HG03342 (cell line): ENCODE measurements around the gene ADTRP.

Source experiments
- ATAC-seq: cut with Tn5 transposase; IDR thresholded peaks from one replicate; pipeline ENCODE4 v1.9.1; 2021; ENCODE audit warnings: mild to moderate bottlenecking, moderate library complexity; ENCODE audit not compliant: unreplicated experiment

ADTRP gene

DNA sequence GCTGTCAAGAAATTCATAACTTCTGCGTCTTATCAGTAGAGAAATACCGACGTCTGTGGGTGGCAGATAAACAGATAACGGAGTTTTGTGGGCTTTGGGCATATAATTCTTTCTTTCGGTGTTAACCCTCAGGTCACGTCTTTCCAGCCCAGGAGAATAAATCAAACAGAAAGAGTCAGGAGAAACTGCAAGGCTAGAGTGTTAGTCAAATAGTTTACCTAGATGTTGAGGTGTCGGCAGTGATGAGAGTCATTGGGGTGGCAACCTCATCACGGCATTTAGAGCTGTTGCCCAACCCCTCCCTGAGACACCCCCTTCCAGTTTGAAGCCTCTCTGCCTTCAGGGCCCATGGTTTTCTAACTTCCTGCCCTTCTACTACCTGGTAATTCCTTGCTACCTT lies 49.5 kb downstream of the ADTRP start:
- ATAC-seq = no peak

DNA sequence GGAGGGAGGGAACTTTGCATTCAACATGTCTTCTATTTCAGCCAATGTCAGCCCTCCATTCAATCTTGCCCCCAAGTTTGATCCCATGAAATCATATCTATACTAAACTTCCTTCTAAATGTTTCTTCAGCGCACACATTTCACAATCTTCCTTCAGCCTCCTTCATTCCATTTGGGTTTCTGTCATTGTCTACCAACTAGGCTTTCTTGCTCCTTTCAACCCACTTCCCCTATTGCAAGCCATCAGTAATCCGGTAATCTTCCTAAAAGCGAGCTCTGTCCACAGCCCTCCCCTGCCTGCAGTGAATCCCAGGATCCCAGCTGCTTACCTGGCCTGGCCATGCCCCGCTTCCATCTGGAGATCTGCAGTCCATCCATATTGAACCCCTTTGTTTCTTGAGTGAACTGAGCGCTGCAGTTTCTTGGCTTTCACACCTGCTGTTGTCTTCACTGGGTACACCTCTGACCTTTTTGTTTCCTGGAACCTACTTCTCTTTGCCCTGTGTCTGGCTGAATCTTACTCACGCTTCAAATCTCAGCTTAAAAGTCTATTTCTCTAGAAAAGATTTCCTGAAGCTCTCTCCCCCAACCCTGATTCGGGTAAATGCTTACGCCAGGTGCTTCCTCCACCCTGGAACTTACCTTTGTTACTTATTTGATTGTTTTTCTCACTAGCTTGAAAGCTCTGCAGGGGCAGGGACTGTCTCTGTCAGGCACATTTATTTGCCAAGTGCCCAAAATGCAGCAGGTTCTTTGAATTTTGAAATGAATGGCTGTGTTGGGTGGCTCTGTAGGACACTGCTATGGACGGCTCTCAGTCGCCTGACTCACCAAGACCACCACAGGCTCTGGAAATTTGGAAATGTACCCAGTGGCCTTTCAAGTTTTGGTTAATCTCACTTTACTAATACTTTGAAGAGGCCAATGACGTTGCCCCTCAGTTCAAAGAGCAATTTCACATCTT lies 50.3 kb downstream of the ADTRP start:
- no peak for ATAC-seq

GRCh38 chr6:11727346-11727997 lies 51.1 kb downstream of the ADTRP start:
- ATAC-seq = no peak

DNA sequence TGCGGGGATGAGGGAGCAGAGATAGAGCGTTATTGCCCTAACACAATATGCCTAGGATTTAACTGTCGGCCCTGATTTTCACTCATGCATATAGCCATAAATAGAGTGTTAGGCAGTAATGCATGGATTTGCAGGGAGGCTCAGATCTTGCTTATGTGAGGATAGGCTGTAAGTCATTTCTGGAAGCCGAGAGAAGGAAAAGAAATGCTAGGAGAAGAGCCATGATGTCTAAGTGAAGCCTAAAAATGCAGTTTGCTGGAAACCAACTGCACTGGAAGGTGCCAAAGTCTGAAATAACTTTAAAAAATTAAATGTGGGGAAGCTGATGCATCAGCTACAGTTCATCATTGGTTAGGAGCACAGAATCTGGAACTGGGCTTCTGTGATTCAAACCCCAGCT lies 54.3 kb downstream of the ADTRP start:
- ATAC-seq = no peak

DNA sequence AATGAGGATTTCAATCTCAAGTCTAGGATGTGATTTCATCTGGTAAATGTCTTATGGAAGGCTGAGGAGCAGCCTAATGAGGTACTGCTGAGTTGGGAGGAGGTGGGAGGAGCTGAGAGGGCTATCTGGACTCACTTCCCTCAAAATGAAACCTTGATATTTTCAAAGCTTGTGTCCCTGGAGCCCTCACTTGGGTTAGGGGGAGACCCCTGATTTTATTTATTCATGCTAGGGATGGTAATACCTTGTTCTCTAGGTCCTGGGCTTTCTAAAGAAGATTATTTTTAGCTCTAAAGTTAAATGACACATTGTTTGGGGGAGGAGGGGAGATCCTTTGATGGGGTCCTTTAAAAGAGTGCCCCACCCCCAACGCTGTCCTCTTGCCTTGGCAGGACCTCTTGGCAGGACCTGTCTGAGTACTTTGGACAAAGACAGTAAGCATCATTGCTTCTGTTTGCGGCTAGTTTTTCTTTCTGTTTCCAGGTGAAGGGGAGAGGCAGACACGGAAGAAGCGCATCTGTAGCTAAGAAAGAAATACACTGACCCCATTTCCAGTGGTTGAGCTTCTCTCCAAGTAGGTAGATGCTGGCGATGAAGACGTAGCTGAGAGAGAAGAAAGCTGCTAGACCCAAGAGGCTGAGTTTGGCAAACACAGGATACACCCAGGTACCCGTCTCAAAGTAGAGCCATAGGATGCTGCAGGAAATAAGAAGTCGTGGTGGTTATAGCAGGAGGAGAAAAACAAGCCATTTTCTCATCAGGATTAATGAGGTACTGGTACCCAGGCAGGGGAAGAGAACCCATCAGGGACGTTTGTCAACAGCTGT lies 55.6 kb downstream of the ADTRP start:
- no peak for ATAC-seq

DNA sequence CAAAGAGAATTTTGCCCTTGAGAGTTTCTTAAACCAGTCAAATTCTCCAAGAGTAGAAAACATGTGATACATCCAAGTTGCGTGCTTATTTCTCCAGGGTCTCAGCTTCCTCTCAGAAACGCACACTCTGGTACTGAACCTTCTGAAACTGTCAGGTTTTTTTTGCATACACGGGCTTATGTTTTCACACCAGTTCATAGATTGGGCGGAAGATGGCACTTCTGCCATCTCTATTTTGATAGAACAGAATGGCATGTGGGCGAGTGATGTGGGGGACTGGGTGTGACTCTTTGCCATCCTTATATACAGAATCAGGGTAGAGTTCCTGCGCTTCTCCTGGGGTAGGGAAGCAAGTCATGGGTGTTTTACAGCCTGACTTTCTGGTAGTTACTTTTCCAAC lies 56.4 kb downstream of the ADTRP start:
- no peak for ATAC-seq

DNA sequence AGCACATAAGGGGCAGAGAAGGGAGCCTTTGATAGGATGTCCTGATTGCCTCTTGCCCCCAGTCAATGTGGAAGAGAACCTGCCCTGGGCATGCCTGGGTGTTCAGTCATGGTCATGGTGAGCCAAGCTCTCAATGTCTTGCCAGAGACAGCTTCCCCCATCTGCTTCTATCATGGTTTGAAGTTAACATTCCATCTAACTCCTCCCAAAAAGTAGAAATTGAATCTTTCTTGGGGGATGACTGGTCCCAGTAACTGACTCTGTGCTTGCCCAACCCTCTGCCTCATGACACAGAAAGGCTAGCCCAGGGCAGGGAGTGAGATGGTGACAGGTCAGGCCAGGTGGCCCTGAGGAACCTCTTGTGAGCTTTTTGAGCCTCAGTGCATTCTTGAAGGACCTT lies 60.1 kb downstream of the ADTRP start:
- ATAC-seq = no peak

- ATAC-seq = no peak
These were observed 60.6 kb downstream of the ADTRP start for GRCh38 chr6:11718031-11718430.

GRCh38 chr6:11714798-11715285 lies 63.8 kb downstream of the ADTRP start:
- ATAC-seq = no peak

- ATAC-seq = no peak
These were observed 64.3 kb downstream of the ADTRP start for GRCh38 chr6:11714116-11714797.

DNA sequence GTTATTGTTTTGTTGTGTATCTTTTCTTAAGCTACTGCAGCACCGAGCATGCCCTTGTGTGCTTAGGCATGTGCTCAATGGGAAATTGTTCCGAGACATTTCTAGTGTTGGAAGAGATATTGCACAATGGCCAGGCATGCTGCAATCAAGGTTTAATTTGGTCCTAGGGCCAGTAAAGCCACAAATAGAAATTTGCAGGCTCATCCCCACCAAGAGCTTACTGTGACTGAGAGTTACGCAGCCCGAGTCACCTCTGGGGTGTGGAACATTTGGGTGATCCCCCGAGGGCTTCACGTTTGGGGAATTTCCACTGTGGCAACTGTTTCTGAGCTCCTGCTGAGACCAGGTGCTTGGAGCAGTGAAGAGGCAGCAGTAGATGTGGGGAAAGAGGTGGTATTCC lies 65.8 kb downstream of the ADTRP start:
- ATAC-seq = no peak

DNA sequence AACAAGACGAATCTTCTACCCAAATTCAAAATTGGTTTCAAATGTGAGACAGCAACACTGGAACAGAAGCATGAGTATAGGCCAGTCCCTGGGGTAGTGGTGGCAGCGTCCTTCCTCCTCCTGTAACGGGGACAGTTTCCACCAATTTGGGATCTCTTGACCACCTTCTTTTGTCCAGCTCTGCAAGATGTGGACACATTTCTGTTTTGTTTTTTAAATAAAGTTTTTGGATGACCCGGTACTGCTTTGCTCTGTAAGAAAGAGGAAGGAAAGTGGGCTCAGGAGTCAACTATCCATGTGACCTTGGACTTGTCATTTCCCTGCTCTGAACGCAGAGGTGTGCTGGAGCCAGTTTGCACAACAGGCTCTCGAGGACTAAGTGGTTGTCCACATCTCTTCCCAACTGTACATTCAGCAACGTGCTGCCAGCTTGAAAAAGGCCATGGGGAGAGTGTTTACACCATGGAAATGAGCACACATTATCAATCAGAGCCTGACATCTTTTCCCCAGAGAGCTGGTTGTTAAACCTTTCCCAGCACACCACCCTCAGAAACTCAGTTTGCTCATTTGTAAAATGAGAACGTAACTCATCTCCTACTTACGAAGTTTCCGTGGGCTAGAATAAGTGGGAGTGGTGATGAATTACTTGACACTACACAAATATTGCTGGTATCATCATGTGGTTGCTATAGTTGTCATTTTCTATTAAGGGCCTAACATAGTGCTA lies 66.5 kb downstream of the ADTRP start:
- ATAC-seq = no peak

DNA sequence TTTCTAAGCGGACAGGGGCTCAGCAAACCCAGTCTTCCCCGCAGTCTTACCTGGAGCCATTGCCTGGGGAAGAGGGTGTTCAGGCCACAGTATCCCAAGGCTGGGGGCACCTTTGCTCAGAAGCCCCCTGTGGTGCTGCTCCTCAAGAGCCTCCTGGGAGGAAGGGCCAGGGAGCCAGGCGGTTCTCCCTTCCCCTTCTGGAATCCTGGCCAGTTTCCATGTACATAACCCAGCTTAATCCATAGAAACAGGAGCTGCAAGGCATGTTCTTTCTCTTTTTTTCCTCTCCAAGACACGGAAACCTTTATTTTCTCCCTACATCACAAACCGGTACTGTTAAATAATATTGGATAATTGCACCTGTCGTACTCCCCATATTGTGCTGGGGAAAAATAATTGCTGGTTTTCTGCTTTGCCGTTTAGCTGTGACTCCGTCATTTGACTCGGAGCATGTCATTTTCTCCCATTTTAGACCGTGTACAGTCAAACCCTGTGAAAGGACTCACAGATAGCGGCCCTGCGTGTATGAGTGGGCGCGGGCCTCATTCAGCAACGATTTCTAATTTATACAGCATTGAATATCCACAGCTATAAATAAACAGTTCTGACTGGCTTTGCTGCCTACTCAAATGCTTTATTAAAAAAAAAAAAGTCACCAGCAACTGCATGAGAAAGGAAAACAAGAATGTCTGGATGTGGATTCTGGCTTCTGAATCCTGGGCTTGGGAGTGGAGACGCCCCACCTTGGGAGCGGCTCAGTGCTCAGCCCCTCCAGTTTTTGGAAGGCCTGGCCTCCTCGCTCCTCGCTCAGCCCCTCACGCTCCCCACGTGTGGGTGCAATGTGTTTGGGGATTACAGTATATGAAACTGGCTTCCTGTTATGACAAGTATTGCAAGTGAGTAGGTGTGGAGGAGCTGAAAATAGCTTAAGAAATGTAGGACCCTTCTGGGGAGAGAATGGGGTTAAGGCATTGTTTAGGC lies 67.3 kb downstream of the ADTRP start:
- ATAC-seq = no peak

DNA sequence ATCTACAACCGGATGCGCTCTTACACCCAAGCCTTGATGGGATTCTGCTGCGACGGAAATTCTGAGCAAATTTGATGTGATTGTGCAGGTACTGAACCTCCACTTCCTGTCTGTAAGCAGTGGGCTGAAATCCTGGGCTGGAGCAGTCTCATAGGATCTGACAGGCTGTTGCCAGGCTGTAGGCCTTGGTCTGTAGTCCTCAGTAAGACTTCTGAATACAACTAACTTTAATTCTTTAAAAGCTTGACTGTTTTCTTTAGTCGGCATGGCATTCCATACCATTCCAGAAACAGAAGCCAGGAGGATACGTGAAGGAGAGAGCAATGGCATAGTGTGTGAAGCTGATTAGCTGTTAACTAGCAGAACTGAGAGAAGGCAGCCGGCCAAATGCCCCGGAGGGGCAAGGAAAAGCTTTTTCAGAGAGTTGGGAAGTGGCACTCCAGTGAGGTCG lies 68.3 kb downstream of the ADTRP start:
- ATAC-seq = no peak

DNA sequence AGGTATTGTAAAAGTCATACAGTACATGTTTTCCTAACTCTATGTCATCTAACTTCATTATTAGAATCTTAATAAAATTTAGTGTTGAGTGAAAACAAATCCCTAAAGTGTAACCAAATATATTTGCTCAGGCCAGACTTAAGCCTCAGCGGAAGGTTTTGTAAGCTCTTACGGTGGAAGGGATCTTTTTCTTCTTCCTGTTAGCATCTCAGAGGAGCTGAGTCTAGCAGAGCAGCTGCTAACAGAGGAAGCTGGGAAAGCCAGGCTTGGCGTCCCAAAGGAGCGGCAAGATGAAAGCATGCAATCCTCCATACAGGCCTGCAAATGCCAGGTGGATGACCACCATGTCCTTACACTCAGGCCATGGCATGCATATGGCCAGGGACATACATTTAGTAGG lies 72.4 kb downstream of the ADTRP start:
- no peak for ATAC-seq

GRCh38 chr6:11705483-11705882 lies 73.1 kb downstream of the ADTRP start:
- ATAC-seq = no peak

GRCh38 chr6:11705069-11705468 lies 73.5 kb downstream of the ADTRP start:
- ATAC-seq = no peak

GRCh38 chr6:11703725-11704124 lies 74.9 kb downstream of the ADTRP start:
- no peak for ATAC-seq
